CD4-positive, alpha-beta T cell treated with Interleukin-15 for 1 hour (primary cell): ENCODE measurements around the gene DERA.

Experiments used
- DNase-seq: peaks from one replicate; pipeline ENCODE4 v3.0.0-alpha.2; 2020

Gene DERA

GRCh38 chr12:16086942-16087341, 175.8 kb downstream of the DERA start:
- no peak for DNase-seq
